Coronary artery (tissue), 2 donors: Measurements from ENCODE around the gene PSMG3.

Experiments
- DNase-seq: peaks from one replicate; pipeline ENCODE4 v3.0.0-alpha.2; 2017; ENCODE audit warnings: low spot score
- H3K27ac ChIP-seq, 2 donors: fragments of 200-600 bp; sonication (generic); one replicate each; pipeline ENCODE4 v1.5.1; 2016 to 2019
- H3K4me3 ChIP-seq: fragments of 200-600 bp; sonication (generic); 2 replicates; pipeline ENCODE4 v1.5.1; 2016; ENCODE audit warnings: mild to moderate bottlenecking, moderate library complexity
- TF ChIP-seq, protein P1 (sequence below): fragments of 200-600 bp; sonication (generic); IDR thresholded peaks from one replicate; pipeline ENCODE4 v1.5.1; 2019; ENCODE audit warnings: antibody characterized with exemption

Gene PSMG3

DNA sequence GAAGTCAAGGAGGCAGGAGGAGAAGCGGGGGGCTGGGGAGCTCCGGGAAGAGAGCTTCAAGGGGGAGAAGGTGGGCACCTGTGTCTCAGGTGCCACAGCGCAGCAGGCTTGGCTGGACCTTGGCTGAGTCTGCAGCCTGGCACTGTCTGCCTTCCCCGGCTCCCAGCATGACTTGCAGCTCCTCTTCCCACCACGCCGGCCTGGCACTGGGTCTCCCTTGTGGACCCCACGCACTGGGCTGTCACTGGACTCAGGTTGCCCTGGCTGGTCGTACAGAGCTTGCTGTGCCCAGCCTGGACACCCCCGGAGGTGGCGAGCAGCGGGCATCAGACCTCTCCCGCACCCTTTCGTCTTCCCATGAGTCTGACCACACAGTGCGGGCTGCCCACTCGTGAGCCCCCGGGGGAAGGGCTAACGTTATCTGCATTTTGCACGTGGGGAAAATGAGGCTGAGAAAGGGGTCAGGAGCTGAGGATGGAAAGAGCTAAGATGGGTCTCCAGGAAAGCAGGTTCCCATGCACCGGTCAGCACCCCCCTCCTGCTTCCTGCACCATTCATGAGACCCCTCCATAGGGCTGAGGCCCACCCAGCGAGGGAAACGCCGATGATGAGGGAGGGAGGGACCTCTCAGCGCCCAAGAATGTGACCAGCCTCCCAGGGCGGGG lies 40.3 kb upstream of the PSMG3 start:
- Histone ChIP-seq H3K4me3 (no peak overlapping the region), H3K27ac (no peak overlapping the region)
- DNase-seq, result no peak
- TF ChIP-seq, protein P1, sequence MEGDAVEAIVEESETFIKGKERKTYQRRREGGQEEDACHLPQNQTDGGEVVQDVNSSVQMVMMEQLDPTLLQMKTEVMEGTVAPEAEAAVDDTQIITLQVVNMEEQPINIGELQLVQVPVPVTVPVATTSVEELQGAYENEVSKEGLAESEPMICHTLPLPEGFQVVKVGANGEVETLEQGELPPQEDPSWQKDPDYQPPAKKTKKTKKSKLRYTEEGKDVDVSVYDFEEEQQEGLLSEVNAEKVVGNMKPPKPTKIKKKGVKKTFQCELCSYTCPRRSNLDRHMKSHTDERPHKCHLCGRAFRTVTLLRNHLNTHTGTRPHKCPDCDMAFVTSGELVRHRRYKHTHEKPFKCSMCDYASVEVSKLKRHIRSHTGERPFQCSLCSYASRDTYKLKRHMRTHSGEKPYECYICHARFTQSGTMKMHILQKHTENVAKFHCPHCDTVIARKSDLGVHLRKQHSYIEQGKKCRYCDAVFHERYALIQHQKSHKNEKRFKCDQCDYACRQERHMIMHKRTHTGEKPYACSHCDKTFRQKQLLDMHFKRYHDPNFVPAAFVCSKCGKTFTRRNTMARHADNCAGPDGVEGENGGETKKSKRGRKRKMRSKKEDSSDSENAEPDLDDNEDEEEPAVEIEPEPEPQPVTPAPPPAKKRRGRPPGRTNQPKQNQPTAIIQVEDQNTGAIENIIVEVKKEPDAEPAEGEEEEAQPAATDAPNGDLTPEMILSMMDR, result no peak

DNA sequence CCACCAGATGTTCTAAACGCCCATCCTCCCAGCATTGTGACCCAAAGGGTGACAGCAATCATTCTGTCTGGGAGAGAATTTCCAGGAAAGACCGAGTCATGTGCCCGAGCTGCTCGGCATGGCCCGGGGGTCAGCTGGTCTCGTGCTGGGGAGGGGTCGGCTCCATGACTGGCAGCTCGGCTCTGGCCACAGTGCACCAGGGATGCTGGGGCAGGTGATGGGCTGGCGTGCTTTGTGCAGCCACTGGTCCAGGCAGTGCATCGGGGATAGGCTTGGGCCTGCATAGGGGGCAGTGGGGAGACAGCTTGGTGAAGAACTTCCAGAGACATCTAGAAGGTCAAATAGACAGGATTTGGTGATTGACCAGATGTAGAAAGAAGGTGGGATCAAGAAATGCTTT lies 39.2 kb upstream of the PSMG3 start:
- Histone ChIP-seq H3K27ac (no peak overlapping the region), H3K4me3 (no peak overlapping the region)
- TF ChIP-seq, protein P1, result no peak
- DNase-seq, result no peak

DNA sequence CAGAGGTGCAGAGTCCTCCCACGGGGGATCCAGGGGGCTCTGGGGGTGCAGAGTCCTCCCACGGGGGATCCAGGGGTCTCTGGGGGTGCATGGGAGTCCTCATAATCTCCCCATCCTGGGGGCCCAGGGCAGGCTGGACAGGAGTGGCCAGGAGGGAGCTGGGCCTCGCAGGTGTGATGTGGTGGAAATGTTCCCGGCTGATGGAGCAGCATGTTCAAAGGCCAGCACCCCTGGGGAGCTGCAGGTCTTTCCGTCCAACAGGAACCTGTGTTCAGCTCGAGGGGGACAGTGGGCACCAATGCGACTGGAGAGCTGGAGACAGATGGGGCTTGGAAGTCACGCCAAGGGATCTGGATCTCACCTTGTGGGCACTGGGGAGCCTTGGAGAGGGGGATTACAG lies 38.5 kb upstream of the PSMG3 start:
- TF ChIP-seq, protein P1, result no peak
- H3K4me3 ChIP-seq, result no peak overlapping the region
- no peak for DNase-seq
- H3K27ac ChIP-seq, result no peak overlapping the region

DNA sequence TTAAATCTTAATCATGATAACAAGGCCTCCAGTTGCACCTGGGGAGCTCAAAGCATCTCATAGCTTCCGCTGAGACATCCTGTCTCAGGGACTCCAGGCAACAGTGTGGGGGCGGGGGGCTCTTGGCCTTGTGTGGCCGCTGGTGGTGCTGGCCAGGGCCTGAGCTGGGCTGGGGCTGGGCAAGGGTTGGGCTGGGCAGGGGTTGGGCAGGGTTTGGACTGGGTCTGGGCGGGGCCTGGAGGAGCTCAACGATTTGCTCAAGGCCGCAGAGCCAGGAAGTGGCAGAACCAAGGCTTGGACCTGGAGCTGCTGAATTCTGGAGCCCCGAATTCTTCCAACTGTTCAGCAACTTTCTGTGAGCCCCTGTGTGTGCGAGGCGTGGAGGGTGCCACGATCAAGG lies 37.9 kb upstream of the PSMG3 start:
- Histone ChIP-seq H3K27ac (no peak overlapping the region), H3K4me3 (no peak overlapping the region)
- TF ChIP-seq, protein P1, result no peak
- DNase-seq, result no peak

DNA sequence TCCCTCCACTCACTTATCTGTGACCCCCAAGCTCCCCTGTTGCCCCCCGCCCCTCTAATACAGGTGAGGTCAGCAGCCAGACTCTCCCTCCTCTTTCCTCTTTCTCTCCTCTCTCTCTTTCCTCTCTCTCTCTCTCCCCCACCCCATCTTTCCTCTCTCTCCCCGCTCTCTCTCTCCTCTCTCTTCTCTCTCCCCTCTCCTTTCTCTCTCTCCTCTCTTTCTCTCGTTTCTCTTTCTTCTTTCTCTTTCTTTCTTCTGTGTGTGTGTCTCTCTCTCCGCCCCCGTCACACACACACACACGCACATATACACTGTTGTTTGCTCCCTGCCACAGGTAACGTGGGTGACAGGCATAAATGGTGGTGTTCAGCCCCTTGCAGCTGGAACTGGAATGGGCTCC lies 37.2 kb upstream of the PSMG3 start:
- no peak for DNase-seq
- Histone ChIP-seq H3K27ac (no peak overlapping the region), H3K4me3 (no peak overlapping the region)
- TF ChIP-seq, protein P1, result no peak

DNA sequence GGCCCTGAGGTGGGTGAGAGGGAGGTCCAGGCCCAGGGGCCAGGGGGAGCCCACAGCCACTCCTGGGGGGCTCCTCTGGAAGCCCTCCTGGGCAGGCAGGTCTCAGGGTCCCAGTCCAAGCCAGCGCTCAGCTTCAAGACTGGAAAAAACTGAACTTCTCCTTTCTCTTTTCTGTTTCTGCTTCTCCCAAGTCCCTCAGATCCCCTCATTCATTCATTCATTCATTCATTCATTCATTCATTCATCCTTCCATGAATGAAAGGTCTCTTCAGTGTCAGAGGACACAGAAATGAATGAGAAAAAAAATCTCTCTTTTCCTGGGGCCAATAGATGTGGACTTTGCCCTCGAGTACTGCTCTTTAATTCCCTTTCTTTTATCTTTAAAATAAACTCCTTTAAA lies 34.6 kb upstream of the PSMG3 start:
- Histone ChIP-seq H3K27ac (no peak overlapping the region), H3K4me3 (no peak overlapping the region)
- DNase-seq, result no peak
- TF ChIP-seq, protein P1, result no peak
